ENCODE measurements around the gene KDM4C. TPM values are rescaled to one million over a fixed set of nuclear protein-coding genes. Genes with fewer than 3 reads are reported as not detected.

The KDM4C gene
- total RNA-seq, 1 experiment from 2014 or later: 7.1 TPM

DNA sequence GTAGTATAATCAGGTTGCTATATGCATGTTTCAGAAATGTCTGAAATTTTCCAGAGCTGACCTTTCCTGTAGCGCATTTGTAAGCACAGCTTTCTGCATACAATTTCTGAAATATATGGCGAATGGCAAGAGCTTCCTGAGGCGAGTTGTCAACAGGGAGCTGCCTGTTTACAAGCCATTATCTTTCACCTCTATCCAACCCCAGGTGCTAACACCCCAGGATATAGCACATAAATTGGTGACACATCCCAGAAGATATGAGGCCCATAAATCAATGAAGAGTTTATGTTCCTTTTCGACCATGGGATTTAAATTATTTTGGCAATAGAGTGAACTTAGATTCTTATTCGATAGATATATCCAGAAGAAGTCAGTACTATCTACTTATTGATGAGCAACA is 379.8 kb downstream of the KDM4C start:
- ChIA-PET CTCF (no interaction called here), POLR2A (no interaction called here)
- Histone ChIP-seq H3K4me3 (ENCODE audit: low read depth in 2 of 2, low read length in 2 of 2) (no peak overlapping the region), H3K9me3 (ENCODE audit: control insufficient read depth, insufficient read depth, low read depth, low read length) (no peaks in the 10 kb centered on the region), H3K36me3 (ENCODE audit: control insufficient read depth, insufficient read depth, low read length) (no peaks in the 10 kb centered on the region), H3K27ac (ENCODE audit: low read length) (no peak overlapping the region), H3K27me3 (ENCODE audit: control insufficient read depth, insufficient read depth, low read length) (no peaks in the 10 kb centered on the region), H3K4me1 (ENCODE audit: control insufficient read depth, insufficient read depth, low read length) (no peaks in the 10 kb centered on the region)
- ATAC-seq: no peak
- in situ Hi-C loops (cut with HindIII; ENCODE audit: low pct_unique_long_range_greater_than_20kb, low sequenced_read_pairs): no loop called here
- TF ChIP-seq POLR2AphosphoS5 (IDR thresholded peaks at IDR 0.05; ENCODE audit: low read depth, low read length): no peak
- TF ChIP-seq REST (IDR thresholded peaks at IDR 0.05; ENCODE audit: insufficient read depth in 1 of 2, low read depth in 2 of 2, low read length in 1 of 2): no peak
- no peak for TF ChIP-seq TCF7L2 (IDR thresholded peaks at IDR 0.05; ENCODE audit: low read depth, low read length)
- no peak for TF ChIP-seq CTCF (IDR thresholded peaks at IDR 0.05)
- TF ChIP-seq SIN3A (IDR thresholded peaks at IDR 0.05; ENCODE audit: borderline replicate concordance, insufficient read depth, low read depth, low read length): no peak
- no TSS peak for BruUV-seq (replicated peaks)
- intact Hi-C loops (cut with micrococcal nuclease; ENCODE audit: unreplicated experiment): no loop called here
- no peak for DNase-seq (ENCODE audit: low read depth, low spot score)

DNA sequence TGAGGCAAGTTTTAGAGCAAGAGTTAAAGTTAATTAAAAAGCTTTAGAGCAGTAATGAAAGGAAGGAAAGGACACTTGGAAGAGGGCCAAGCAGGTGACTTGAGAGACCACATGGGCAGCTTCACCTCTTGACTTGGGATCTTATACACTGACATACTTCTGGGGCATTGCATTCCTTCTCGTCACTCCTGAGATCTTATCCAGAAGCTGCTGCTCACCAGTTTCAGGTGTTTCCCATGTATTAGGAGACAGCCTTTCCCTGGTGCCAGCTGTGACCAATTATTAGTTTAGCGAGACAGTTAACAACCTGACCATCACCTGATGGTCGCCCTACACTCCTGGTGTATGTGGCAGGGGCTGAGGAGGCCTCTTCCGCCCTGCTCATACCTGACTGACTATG is 382.1 kb downstream of the KDM4C start:
- CTCF ChIA-PET: no interaction called here
- Histone ChIP-seq H3K4me3 (ENCODE audit: low read depth in 2 of 2, low read length in 2 of 2) (no peak overlapping the region), H3K27ac (ENCODE audit: low read length) (no peak overlapping the region), H3K27me3 (ENCODE audit: control insufficient read depth, insufficient read depth, low read length) (no peaks in the 10 kb centered on the region), H3K9me3 (ENCODE audit: control insufficient read depth, insufficient read depth, low read depth, low read length) (no peaks in the 10 kb centered on the region), H3K4me1 (ENCODE audit: control insufficient read depth, insufficient read depth, low read length) (no peaks in the 10 kb centered on the region), H3K36me3 (ENCODE audit: control insufficient read depth, insufficient read depth, low read length) (no peaks in the 10 kb centered on the region)
- in situ Hi-C loops (cut with HindIII; ENCODE audit: low pct_unique_long_range_greater_than_20kb, low sequenced_read_pairs): no loop called here
- POLR2A ChIA-PET: no interaction called here
- TF ChIP-seq TCF7L2 (IDR thresholded peaks at IDR 0.05; ENCODE audit: low read depth, low read length): no peak
- TF ChIP-seq SIN3A (IDR thresholded peaks at IDR 0.05; ENCODE audit: borderline replicate concordance, insufficient read depth, low read depth, low read length): no peak
- TF ChIP-seq CTCF (IDR thresholded peaks at IDR 0.05): no peak
- TF ChIP-seq REST (IDR thresholded peaks at IDR 0.05; ENCODE audit: insufficient read depth in 1 of 2, low read depth in 2 of 2, low read length in 1 of 2): no peak
- no peak for TF ChIP-seq POLR2AphosphoS5 (IDR thresholded peaks at IDR 0.05; ENCODE audit: low read depth, low read length)
- no peak for DNase-seq (ENCODE audit: low read depth, low spot score)
- BruUV-seq (replicated peaks): no TSS peak
- intact Hi-C loops (cut with micrococcal nuclease; ENCODE audit: unreplicated experiment): no loop called here
- no peak for ATAC-seq
